NB4 (cell line): ENCODE data around the gene UMAD1.
"Not testable (repeated sequence)": the region's sequence is repeated elsewhere in the genome, so short reads cannot be mapped to it uniquely, and the experiment has no call there.

Experiments used
- DNase-seq: peaks from one replicate; pipeline ENCODE4 v3.0.0; 2010; ENCODE audit warnings: low read depth
- H3K4me3 ChIP-seq: one replicate; pipeline ENCODE4 v1.5.1; 2011; ENCODE audit warnings: mild to moderate bottlenecking, low read depth, low read length, moderate library complexity
- MYC ChIP-seq: IDR thresholded peaks from 2 replicates; pipeline ENCODE4 v1.6.1; 2011; ENCODE audit warnings: low read depth, low read length
- POLR2A ChIP-seq: IDR thresholded peaks from 2 replicates; pipeline ENCODE4 v1.6.1; 2011; ENCODE audit warnings: mild to moderate bottlenecking; ENCODE audit not compliant: insufficient read length; ENCODE audit errors: extremely low read depth
- TF ChIP-seq, protein P1 (sequence below): IDR thresholded peaks from one replicate; pipeline ENCODE4 v1.5.1; 2012; ENCODE audit warnings: low read depth, low read length
- TF ChIP-seq, protein P2 (sequence below): IDR thresholded peaks from 2 replicates; pipeline ENCODE4 v1.6.1; 2011; ENCODE audit warnings: low read depth, low read length

Gene UMAD1

DNA sequence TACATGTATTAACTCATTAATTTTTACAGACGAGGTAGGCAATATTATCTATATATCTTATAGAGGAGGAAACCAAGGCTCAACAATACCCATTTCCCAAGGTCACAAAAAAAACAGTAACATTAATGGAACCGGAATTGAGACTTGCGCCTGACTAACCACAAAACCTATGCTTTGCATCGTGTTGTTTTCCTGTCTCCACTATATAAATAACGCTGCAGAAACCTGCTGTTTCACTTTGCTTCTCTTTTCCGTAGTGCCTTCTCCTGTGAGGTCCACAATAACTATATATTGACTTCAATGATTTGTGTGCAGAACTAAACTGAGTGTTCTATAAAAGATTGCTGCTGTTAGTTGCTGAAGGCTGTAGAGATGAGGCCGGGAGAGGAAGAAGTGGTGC is 175.5 kb downstream of the UMAD1 start:
- TF ChIP-seq, protein P1, sequence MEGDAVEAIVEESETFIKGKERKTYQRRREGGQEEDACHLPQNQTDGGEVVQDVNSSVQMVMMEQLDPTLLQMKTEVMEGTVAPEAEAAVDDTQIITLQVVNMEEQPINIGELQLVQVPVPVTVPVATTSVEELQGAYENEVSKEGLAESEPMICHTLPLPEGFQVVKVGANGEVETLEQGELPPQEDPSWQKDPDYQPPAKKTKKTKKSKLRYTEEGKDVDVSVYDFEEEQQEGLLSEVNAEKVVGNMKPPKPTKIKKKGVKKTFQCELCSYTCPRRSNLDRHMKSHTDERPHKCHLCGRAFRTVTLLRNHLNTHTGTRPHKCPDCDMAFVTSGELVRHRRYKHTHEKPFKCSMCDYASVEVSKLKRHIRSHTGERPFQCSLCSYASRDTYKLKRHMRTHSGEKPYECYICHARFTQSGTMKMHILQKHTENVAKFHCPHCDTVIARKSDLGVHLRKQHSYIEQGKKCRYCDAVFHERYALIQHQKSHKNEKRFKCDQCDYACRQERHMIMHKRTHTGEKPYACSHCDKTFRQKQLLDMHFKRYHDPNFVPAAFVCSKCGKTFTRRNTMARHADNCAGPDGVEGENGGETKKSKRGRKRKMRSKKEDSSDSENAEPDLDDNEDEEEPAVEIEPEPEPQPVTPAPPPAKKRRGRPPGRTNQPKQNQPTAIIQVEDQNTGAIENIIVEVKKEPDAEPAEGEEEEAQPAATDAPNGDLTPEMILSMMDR = no peak
- TF ChIP-seq MYC = no peak
- no peak for TF ChIP-seq POLR2A
- TF ChIP-seq, protein P2, sequence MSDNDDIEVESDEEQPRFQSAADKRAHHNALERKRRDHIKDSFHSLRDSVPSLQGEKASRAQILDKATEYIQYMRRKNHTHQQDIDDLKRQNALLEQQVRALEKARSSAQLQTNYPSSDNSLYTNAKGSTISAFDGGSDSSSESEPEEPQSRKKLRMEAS = no peak
- no peak for DNase-seq
- no peak overlapping the region for H3K4me3 ChIP-seq

DNA sequence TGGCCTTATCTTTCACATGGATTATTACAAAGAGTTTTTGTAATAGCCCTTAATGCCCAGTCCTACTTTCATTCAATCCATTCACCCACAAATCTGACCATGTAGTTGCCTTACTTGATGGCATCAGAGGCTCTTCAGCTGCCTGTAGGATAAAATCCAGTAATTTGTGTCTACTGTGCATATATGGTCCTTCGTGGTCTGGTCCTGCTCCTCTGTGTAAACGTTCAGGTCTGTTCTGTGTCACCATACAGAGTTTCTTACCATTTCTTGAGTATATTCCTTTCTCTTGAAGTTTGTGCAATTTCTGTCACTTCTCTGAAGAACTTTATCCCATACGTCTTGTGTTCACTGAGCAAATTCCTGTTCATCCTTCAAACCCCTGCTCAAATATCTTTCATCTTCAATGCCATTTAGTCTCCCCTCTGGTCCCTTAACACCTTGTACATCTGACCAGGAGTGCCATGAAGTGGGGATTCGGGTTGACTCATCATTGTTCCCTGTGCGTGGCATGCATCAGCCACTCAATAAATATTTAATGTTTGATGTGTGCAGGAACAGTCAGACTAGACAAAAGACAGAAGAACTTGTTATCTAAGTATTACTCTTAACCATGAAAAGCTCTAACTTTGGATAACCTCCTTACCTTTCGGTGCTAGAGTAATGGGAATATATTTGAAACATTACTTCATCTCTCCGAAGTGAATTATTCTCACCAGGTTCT is 176.4 kb downstream of the UMAD1 start:
- TF ChIP-seq MYC (no peak), POLR2A (no peak)
- TF ChIP-seq, protein P1 = no peak
- TF ChIP-seq, protein P2 = no peak
- no peak for DNase-seq
- H3K4me3 ChIP-seq = no peak overlapping the region

DNA sequence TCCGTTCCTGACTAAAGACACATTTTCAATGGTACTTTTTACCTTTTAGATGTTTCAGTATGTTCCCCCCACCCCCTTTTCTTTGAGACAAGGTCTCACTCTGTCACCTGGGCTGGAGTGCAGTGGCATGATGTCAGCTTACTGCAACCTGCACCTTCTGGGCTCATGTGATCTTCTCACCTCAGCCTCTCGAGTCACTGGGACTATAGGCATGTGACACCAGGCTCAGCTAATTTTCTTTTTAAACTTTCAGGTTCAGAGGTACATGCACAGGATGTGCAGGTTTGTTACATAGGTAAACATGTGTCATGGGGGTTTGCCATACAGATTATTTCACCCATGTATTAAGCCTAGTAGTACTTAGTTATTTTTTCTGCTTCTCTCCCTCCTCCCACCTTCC is 177.2 kb downstream of the UMAD1 start:
- no peak overlapping the region for H3K4me3 ChIP-seq
- no peak for DNase-seq
- TF ChIP-seq, protein P2 = no peak
- TF ChIP-seq, protein P1 = no peak
- TF ChIP-seq POLR2A (no peak), MYC (no peak)

DNA sequence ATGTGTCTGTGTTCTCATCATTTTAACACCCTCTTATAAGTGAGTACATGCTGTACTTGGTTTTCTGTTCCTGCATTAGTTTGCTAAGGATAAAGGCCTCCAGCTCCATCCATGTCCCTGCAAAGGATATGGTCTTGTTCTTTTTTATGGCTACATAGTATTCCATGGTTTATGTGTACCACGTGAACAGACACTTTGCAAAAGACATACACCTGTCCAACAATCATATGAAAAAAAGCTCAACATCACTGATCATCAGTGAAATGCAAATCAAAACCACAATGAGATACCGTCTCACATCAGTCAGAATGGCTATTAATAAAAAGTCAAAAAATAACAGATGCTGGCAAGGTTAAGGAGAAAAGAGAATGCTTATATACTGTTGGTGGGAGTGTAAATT is 177.6 kb downstream of the UMAD1 start:
- DNase-seq = not testable (repeated sequence)

DNA sequence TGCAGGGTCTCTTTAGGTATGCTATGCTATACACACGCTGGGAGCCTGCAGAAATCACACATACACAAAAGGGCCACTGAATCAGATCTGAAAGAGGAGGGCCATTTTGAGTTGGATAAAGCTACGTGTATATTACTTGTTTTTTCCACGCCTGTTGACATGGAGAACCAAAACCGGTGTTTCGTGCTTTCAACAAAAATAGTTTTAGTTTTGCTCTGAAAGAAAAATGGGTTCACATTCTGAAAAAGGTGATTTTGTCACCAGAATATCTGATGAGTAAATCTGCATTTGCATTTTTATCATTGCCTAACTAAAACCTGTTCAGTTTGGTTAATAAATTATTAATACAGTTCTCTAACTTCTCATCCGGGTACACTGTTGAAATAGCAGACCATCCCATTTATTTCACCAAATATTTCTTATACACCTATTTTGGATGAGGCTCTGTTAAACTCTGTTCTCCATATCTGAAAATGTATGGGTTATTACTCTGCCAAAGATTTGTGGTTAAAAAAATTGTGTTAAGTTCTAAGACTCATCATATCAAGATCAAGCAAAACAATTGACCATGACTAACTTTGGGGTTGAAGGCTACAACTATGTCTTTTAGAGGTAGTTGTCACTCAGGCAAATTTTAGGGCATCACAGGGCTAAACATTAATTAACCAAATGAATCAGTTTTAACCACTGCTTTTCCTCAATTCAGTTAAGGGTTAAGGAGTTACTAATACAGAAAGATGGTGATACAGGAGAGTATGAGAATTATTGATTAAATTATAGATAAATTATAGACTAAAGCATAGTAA is 179.1 kb downstream of the UMAD1 start:
- TF ChIP-seq MYC (no peak), POLR2A (no peak)
- TF ChIP-seq, protein P2 = no peak
- TF ChIP-seq, protein P1 = no peak
- no peak for DNase-seq
- H3K4me3 ChIP-seq = no peak overlapping the region

More for the DNA sequence above, 177.6 kb downstream of the UMAD1 start:
- not testable (repeated sequence) for H3K4me3 ChIP-seq

DNA sequence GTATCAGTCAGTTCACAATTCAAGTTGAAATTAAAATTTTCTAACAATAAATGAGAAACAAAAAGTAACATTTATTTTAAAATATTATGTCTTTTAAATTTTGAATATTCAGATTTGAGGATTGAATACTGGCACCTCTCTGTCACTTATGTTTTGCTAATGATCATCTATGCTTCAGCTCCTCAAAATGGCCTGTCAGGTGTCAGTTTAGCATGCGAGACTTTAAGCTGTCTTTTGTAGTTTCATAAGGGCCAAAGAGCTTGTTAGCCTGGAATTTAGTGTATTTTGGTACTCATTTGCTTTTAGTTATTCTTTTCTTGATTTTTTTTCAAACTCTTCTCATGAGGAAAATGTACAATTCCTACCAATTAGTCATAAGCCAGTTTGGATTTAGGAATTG is 179.9 kb downstream of the UMAD1 start:
- no peak overlapping the region for H3K4me3 ChIP-seq
- DNase-seq = no peak
- TF ChIP-seq MYC = no peak
- TF ChIP-seq POLR2A = no peak
- TF ChIP-seq, protein P1 = no peak
- TF ChIP-seq, protein P2 = no peak
